Stimulated activated CD8-positive, alpha-beta memory T cell treated with anti-CD3 and anti-CD28 coated beads, Interleukin-7, amount 100 ng/mL, for 4 hours (primary cell): Measurements from ENCODE around the gene JARID2.
A peak's percentile ranks its signal among the peaks of the same experiment; 100 is the strongest.

Experiments used
- DNase-seq, 2 donors: peaks; one replicate each; pipeline ENCODE4 v3.0.0-alpha.2; 2020; ENCODE audit warnings: low read depth in 2 of 2

The JARID2 gene

GRCh38 chr6:15246666-15247499 lies 1.0 kb downstream of the JARID2 start:
- no peak for DNase-seq

- peak; percentile 33 to 34 for DNase-seq
These were observed 1.9 kb downstream of the JARID2 start for GRCh38 chr6:15247500-15248450.

GRCh38 chr6:15248451-15249370 lies 2.8 kb downstream of the JARID2 start:
- DNase-seq: peak; percentile 96 to 97

- no peak for DNase-seq
These were observed 3.6 kb downstream of the JARID2 start for GRCh38 chr6:15249371-15250019.

- no peak for DNase-seq
These were observed 4.6 kb downstream of the JARID2 start for GRCh38 chr6:15250187-15251168.

- no peak for DNase-seq
These were observed 6.3 kb downstream of the JARID2 start for GRCh38 chr6:15252195-15252594.

GRCh38 chr6:15253203-15254022 lies 7.5 kb downstream of the JARID2 start:
- DNase-seq: no peak

- no peak for DNase-seq
These were observed 8.5 kb downstream of the JARID2 start for GRCh38 chr6:15254070-15254975.

- DNase-seq: no peak
These were observed 9.6 kb downstream of the JARID2 start for GRCh38 chr6:15255481-15255880.

GRCh38 chr6:15255909-15256395 lies 10.1 kb downstream of the JARID2 start:
- DNase-seq: no peak

GRCh38 chr6:15256538-15257271 lies 10.8 kb downstream of the JARID2 start:
- DNase-seq: no peak

- no peak for DNase-seq
These were observed 11.7 kb downstream of the JARID2 start for GRCh38 chr6:15257357-15258132.

- no peak for DNase-seq
These were observed 13.9 kb downstream of the JARID2 start for GRCh38 chr6:15259766-15260098.

- no peak for DNase-seq
These were observed 14.4 kb downstream of the JARID2 start for GRCh38 chr6:15260099-15260821.

- DNase-seq: no peak
These were observed 18.0 kb downstream of the JARID2 start for GRCh38 chr6:15263780-15264374.
